ENCODE results near the gene PRR14.
"Not testable (repeated sequence)": the region's sequence is repeated elsewhere in the genome, so short reads cannot be mapped to it uniquely, and the experiment has no call there.

PRR14 gene

DNA sequence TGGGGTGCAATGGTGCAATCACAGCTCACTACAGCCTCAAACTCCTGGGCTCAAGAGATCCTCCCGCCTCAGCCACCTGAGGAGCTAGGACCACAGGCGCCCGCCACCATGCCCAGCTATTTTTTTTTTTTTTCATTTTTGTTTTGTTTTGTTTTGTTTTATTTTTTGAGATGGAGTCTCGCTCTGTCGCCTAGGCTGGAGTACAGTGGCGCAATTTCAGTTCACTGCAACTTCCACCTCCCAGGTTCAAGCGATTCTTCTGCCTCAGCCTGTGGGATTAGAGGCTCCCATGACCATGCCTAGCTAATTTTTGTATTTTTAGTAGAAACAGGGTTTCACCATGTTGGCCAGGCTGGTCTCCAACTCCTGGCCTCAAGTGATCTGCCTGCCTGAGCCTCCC is 18.3 kb upstream of the PRR14 start:
- DNase-seq (ENCODE audit: low read depth, low spot score): not testable (repeated sequence)

DNA sequence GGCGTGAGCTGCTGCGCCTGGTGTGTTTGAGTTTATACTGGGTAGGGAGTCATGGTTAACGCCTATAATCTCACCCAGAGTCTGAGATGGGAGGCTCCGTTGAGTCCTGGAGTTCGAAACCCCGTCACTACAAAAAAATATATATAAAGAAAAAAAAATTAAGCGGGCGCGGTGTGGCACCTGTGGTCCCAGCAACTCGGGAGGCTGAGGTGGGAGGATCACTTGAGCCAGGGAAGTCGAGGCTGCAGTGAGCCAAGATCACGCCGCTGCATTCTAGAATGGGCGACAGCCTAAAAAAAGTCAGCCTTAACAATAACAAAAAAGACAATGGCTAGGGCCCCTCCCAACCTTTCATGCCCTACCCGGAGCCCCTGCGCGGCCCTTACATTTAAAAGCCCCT is 17.2 kb upstream of the PRR14 start:
- DNase-seq (ENCODE audit: low read depth, low spot score): no peak

DNA sequence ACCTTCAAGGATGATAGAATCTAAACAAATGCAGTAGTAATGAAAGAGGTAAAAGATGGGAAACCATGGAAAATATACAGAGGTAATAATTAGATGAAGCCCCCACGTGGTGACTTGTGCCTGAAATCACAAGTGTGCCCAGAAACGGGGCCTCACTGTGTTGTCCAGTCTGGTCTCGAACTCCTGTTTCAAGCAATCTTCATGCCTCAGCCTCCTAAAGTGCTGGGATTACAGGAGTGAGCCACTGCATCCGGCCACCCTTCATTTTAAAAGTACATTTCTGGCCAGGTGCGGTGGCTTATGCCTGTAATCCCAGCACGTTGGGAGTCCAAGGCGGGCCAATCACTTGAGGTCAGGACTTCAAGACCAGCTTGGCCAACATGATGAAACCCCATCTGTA is 14.2 kb upstream of the PRR14 start:
- DNase-seq (ENCODE audit: low read depth, low spot score): no peak

DNA sequence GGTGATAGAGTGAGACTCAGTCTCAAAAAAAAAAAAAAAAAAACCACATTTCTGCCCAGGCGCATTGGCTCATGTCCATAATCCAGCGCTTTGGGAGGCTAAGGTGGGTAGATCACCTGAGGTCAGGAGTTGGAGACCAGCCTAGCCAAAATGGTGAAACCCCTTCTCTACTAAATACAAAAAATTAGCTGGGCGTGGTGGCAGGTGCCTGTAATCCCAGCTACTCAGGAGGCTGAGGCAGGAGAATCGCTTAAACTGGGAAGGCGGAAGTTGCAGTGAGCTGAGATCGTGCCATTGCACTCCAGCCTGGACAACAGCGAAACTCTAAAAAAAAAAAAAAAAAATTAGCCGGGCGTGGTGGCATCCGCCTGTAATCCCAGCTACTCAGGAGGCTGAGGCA is 13.6 kb upstream of the PRR14 start:
- not testable (repeated sequence) for DNase-seq (ENCODE audit: low read depth, low spot score)

DNA sequence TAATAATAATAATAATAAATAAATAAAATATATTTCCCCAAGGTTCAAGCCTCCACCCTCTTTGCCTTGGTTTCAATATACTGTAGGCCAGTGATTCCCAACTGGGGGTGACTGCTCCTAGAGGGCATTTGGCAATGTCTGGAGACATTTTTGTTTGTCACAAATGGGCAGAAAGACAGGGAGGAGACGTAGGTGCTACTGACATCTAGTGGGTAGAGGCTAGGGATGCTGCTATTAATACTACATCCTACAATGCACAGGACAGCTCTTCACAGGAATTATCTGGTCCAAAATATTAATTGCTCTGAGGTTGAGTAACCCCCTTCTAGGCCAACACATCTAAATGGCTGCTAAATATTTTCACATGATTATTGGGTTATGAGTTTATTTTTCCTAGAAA is 12.8 kb upstream of the PRR14 start:
- no peak for DNase-seq (ENCODE audit: low read depth, low spot score)

DNA sequence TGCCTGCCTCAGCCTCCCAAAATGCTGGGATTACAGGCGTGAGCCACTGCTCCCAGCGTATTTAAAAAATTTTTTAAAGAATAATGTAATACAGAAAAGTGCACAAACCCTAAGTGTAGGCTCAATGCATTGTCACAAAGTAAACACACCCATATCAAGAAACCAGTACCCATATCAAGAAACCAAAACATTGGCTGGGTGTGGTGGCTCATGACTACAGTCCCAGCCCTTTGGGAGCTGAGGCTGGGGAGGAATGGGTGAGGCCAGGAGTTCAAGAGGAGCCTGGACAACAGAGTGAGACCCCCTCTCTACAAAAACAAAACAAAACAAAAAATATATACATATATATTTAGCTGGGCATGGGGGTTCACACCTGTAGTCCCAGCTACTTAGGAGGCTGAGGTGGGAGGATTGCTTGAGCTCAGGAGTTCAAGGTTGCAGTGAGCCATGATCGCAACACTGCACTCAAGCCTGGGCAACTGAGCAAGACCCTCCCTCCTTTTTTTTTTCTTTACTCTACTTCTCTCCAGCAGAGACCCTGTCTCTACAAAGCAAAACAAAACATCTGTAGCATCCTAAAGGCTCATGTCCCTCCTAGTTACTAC is 9.3 kb upstream of the PRR14 start:
- no peak for DNase-seq (ENCODE audit: low read depth, low spot score)

DNA sequence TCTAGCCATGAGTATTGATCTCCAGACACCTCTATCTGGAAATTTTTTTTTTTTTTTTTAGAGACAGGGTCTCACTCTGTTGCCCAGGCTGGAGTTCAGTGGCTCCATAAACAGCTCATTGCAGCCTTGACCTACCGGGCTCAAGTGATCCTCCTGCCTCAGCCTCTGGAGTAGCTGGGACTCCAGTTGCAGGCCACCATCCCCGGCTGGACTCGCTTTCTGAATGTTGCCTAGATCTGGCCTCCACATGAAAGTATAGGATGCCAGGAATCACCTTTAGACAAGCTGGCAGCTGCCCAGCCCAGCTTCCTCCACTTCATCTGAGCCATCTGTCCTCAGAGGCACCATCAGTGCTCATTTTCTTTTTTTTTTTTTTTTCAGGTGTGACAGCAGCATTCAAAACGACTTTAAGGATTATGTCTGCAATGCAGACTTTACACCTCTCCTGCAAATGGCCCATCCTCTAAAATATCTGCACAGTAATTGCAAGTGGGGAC is 6.4 kb upstream of the PRR14 start:
- DNase-seq (ENCODE audit: low read depth, low spot score): no peak

DNA sequence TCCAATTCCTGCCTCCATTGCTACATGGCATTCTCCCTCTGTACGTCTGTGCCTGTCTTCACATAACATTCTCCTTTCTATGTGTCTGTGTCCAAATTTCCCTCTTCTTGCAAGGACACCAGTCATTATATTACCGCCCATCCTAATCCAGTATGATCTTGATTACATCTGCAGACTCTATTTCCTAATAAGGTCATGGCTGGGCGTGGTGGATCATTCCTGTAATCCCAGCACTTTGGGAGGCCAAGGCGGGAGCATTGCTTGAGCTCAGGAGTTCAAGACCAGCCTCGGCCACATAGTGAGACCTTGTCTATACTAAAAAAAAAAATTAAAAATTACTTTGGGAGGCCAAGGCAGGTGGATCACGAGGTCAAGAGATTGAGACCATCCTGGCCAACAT is 5.0 kb upstream of the PRR14 start:
- DNase-seq (ENCODE audit: low read depth, low spot score): no peak

DNA sequence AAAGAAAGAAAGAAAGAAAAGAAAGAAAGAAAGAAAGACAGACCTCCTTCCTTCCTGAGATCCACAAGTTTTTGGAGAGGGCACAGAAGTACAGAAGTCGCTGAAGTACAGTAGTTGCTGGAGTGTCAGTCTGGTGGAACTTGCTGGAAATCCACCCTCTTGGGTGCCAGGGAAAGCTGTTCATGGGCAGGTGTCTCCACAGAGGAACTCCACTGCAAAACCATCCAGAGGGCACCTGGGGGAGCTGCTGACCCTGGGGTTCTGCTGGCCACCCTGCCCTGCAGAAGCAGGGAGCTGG is 3.5 kb upstream of the PRR14 start:
- no peak for DNase-seq (ENCODE audit: low read depth, low spot score)

DNA sequence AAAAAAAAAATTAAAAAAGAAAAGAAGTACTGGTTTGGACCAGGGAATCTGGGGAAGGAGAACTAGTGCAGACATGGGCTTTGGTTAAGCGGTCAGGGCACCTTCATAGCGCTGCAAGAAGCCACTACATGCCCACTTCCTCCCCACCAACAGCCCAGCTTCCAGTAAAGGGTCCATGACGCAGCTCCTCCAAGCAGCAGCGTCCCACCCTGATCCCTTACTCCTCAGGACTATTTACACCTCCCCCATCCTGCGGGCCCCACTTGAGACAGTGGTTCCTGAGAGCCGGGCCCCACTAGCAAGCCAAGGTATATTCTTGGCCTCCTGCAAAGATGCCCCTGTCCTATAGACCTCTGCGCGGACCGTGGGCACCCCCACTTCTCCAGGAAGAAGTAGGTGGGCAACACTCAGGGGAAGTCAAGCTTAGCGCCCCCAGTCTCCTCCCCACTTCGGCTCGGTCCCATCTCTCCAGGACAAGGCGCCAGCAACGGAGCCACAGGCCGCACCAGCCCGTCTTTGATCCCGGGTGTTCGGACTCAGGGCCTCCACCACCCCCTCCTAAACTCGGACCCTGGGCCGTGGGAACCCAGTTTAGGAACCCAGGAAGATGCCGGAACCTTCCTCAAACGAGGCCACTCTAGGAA is 913 bp upstream of the PRR14 start:
- DNase-seq (ENCODE audit: low read depth, low spot score): no peak

DNA sequence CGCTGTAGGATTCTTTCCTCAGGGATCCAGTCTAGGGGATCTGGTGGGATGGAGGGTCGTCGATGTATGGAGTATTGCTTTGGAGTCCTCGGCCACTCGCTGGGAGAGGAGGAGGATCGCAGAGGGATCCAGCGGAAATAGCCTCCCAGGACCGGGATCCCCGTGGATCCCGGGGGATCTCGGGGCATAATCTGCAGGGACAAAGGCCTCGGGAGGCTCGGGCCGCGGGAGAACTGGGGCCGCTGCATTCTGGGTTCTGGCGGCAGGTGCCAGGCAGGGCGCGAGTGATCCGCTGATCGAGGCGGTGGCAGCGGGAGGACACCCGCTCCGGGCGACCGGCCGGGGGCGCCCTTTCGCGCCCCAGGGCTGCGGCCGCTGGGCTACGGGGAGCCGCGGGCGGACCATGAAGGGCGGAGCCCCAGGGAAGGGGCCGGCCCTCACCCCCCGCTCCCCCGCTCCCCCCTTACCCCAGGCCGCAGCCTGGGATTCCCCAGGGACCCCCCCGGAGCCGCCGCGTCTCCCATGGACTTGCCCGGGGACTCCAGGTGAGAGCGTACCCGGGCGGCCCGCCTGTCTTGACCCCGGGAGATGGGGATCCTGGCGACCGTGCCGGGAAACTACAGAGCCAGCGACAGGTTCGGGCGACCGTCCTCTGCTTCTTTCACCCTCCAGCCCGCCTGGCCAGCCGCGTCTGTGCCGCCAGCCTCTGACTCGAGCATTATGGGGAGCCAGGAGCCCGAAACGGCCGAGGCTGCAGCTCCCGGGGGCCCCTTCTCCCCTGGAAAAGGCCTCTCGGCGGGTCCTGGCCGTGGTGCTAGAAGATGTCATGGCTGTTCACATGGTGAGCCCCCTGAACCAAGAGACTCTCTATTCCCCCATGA is 604 bp downstream of the PRR14 start:
- DNase-seq (ENCODE audit: low read depth, low spot score): no peak

DNA sequence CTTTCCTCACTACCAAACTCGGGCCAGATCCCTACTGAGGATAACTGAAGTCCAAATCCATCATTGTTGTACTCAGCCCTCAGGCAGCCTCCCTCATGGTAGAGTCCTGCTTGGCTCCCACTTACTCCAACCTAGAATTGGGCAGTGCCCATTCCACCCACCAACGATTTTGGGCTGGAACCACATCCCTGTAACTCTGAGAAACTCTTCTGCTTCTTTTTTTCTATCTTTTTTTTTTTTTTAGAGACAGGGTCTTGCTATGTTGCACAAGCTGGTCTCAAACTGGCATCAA is 1.2 kb downstream of the PRR14 start:
- DNase-seq (ENCODE audit: low read depth, low spot score): no peak

DNA sequence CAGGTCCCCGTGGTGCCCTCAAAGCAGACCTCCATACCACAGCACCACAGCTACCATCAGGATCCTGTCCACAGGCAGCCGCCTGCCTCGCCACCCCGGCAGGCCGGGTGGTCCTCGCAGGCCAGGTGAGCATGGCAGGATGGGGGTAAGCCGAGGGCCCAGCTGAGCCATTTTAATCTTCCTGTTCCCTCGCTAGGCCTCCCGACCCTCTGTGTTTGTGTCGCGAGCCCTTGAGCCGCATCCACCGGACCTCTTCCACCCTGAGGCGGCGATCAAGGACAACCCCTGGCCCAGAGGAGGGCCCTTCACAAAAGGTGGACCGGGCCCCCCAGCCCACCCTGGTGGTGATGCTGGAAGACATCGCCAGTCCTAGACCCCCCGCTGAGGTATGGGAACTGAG is 2.0 kb downstream of the PRR14 start:
- no peak for DNase-seq (ENCODE audit: low read depth, low spot score)

DNA sequence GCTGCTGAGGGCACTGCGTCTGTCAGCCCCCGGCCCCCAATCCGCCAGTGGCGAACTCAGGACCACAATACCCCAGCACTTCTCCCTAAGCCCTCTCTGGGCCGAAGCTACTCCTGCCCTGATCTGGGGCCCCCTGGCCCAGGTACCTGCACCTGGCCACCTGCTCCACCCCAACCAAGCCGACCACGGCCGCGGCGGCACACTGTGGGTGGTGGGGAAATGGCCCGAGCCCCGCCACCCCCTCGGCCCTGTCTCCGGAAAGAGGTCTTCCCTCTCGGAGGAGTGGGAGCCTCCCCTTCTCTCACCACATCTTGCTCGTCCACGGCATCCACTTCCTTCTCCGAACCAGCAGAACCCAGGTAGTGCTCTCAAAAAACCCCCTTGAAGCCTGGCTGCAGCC is 4.1 kb downstream of the PRR14 start:
- DNase-seq (ENCODE audit: low read depth, low spot score): no peak

DNA sequence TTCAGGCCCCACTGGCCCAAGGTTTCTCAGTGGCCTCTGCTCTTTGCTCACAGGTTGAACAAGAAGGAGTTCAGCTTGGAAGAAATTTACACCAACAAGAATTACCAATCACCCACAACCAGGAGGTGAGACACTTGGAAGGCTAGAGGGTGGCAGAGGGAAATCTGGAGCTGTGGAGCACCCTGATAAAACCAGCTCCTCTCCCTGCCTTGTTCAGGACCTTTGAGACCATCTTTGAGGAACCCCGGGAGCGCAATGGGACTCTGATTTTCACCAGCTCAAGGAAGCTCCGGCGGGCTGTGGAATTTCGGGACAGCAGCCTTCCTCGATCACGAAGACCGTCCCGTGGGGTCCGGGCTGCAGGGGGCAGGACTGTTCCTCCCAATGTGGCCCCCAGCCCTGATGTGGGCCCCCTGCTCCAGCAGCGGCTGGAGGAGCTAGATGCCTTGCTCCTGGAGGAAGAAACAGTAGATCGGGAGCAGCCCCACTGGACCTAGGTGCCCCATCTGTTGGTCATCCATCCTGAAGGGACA is 5.1 kb downstream of the PRR14 start:
- no peak for DNase-seq (ENCODE audit: low read depth, low spot score)

DNA sequence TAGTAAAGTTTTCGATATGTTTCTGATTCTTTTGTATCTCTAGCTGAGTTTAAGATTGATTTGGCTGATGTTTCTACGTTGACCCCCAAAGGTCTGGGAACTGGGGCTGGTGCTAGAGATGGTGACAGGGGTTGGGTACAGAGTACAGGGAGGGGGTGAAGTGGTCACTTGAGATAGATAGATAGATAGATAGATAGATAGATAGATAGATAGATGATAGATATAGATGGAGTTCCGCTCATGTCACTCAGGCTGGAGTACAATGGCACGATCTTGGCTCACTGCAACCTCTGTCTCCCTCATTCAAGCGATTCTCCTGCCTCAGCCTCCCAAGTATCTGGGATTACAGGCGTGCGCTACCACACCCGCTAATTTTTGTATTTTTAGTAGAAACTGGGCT is 5.6 kb downstream of the PRR14 start:
- DNase-seq (ENCODE audit: low read depth, low spot score): no peak

DNA sequence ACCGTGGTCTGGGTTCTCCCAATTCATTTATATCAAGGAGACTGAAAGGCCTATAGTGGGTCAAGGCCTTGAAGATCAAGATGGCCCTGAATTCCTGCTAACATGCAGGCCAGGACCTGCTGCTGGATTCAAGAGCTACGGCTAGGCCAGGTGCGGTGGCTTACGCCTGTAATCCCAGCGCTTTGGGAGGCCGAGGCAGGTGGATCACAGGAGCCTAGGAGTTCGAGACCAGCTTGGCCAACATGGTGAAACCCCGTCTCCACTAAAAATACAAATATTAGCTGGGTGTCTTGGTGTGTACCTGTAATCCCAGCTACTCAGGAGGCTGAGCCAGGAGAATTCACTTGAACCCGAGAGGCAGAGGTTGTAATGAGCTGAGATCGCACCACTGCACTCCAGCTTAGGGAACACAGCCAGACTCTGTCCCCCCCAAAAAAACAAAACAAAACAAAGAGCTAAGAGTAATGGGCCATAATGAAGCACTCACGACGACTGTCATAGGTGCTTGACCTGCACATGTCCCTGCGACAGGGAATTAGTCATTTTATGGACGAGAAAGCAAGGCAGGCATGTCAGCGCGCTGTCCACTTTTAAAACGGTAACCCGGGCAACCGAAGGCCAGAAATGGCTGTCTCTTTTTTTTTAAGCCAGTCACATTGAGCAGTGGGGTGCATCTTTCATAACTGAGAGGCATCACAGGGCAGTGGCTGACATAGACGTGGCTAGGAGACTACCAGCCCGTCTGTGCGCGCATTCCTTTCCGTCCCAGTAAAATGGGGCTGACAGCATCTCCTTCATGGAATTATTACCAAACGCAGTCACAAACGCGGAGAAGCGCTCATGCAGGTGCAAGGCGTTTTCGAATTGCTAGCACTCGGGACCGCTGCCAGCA is 6.5 kb downstream of the PRR14 start:
- no peak for DNase-seq (ENCODE audit: low read depth, low spot score)

DNA sequence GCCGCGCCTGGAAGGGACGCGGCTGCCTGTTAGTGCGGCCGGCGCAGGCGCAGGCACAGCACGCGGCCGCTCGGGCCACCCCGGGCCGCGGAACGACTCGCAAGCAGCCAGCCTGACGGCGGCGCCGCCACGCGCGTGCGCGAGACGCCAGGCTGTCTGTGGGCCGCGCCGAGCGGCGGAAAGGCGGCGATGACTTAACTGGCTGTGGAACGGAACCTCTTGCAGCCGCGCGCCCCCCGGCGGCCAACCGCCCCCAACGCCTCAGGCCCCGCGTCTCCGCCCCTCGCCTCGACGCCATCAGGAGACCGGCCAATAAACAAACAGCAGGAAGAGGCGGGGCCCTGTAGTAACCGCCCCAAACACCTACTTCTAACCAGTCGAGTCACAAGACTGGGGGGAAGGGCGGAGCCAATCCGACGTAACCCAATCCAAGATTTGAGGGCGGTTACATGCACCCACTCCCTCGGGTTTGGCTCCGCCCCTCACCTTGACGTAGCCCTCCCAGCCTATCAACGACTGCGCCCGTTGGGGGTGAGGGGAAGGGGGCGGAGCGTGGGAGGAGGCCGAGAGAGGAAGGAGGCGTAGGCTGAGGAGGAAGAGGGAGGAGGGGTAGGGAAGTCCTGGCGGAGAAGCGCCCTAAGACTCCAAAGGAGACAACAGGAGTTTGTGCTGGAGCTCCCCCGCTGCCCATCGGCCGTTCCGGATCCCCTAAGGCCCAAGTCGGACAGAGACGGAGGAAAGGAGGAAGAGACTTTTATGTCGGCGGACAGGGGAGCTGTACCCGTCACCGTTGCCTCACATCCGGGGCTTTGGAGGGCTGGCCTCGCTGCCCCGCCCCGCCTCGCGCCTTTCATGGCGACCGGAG is 7.3 kb downstream of the PRR14 start, which contains the start of gene FBRS:
Gene FBRS, plus strand, starts transcription at position 566 of the 865 bp plus-strand sequence. CDS start 1,088 bp downstream, outside the sequence.
- DNase-seq (ENCODE audit: low read depth, low spot score): peak; percentile 100

DNA sequence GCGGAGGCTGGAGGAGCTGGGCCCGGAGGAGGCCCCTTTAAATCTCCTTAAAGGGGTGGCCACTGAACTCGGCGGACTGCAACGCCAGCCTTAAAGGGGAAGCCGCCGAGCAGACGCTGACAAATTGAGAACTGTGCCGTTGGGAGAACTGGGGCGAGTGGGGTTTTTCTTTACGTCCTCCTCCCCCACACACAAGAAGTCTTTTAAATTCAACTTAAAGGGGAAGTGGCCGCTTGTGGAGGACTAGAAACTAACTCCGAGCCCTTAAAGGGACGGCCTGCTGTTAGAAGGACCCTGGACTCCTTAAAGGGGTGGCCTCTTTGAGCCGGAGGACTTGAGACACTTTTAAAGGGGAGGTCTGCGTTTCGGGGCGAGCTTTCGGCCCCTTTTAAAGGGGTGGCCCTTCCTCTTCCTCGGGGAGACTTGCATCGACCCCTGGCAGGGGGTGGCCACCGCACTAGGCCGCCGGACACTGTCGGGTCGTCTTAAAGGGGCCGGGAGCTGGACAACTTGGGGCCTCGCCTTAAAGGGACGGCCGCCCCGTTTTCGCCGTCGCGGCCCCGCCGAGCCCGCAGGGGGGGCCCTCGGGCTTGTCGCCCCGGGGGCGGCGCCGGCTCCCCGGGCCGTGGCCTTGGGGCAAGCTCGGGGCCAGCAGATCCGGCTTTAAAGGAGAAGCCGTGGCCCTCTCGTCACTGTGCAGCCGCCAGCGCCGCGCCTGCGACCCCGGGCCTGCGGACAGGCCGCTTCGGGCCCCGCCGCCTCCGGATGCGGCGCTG is 8.2 kb downstream of the PRR14 start:
- DNase-seq (ENCODE audit: low read depth, low spot score): peak; percentile 95

Data from brain pericyte (primary cell).